Omental fat pad (tissue), 4 donors: ENCODE results near the gene GFPT1. TPM values are rescaled to one million over a fixed set of nuclear protein-coding genes. Genes with fewer than 3 reads are reported as not detected.
"Not testable (repeated sequence)": the region's sequence is repeated elsewhere in the genome, so short reads cannot be mapped to it uniquely, and the experiment has no call there.

ENCODE experiments used
- ATAC-seq: fragments of 150-250 bp; one replicate; pipeline ENCODE4 v1.9.1; 2016; ENCODE audit warnings: mild to moderate bottlenecking, moderate library complexity; ENCODE audit not compliant: low FRiP score
- DNase-seq: peaks from one replicate; pipeline ENCODE4 v3.0.0-alpha.2; 2019; ENCODE audit warnings: low spot score
- CTCF ChIP-seq, 3 donors: fragments of 450-650 bp; IDR thresholded peaks; one replicate each; pipeline ENCODE4 v1.5.1; 2016 to 2017; ENCODE audit warnings: antibody characterized with exemption in 3 of 3, mild to moderate bottlenecking in 3 of 3, moderate library complexity in 2 of 3
- total RNA-seq, 4 donors: library from RNA; depleted of rRNA; stranded (reverse); fragments of >200 nt; gene quantifications; one replicate each; pipeline ENCODE4 v1.1.0, GENCODE V29; 2016

Gene GFPT1
- total RNA-seq, 4 donors from 2014 or later: 32.9 to 105 (median 54.5) TPM

DNA sequence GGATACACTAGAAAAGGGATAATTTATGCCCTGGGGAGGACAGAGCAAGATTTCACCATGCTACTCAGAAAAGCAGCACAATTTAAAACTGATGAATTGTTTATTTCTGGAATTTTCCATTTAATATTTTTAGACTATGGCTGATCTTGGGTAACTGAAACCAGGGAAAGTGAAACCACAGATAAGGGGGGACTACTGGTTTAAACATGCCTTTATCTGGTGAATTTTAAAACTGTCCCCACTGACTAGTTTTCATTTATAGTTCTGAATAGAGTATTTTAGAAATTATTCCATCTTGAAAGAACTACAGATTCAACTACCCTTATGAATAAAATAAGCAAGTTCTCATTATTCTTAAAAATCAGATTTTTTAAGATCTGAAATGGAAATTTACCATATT lies 35.2 kb upstream of the GFPT1 start:
- DNase-seq (no peak), ATAC-seq (no peak)
- no peak for TF ChIP-seq CTCF (IDR thresholded peaks at IDR 0.05)

GRCh38 chr2:69419111-69419510 lies 32.1 kb upstream of the GFPT1 start:
- not testable (repeated sequence) for ATAC-seq, DNase-seq

DNA sequence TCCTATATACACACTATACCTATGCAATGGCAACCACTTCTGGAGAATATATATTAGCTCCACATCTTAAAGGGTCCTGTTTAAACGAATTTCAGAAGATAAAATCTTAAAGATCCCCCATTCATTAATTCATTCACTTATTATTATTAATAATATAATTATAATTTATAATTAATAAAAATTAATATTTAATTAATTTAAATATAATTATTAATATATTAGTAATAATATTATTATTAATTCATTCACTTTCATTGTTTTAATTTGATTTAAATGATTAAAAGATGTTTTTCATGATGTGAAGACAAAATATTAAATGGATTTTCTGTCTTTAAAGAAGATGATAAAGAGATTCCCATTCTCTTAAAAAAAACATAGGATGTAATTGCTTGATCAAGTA lies 29.1 kb upstream of the GFPT1 start:
- ATAC-seq (no peak), DNase-seq (no peak)
- TF ChIP-seq CTCF (IDR thresholded peaks at IDR 0.05): no peak

- DNase-seq: no peak
- no peak for ATAC-seq
- no peak for TF ChIP-seq CTCF (IDR thresholded peaks at IDR 0.05)
Measured at GRCh38 chr2:69411120-69411519, 24.1 kb upstream of the GFPT1 start.

GRCh38 chr2:69405306-69405705 lies 18.3 kb upstream of the GFPT1 start:
- TF ChIP-seq CTCF (IDR thresholded peaks at IDR 0.05): no peak
- DNase-seq (no peak), ATAC-seq (no peak)

- DNase-seq: no peak
- TF ChIP-seq CTCF (IDR thresholded peaks at IDR 0.05): no peak
Measured at GRCh38 chr2:69400121-69400520, 13.1 kb upstream of the GFPT1 start.

GRCh38 chr2:69397234-69397633 lies 10.2 kb upstream of the GFPT1 start:
- no peak for DNase-seq
- TF ChIP-seq CTCF (IDR thresholded peaks at IDR 0.05): no peak
- ATAC-seq: no peak

More at GRCh38 chr2:69400121-69400520, 13.1 kb upstream of the GFPT1 start:
- no peak for ATAC-seq

DNA sequence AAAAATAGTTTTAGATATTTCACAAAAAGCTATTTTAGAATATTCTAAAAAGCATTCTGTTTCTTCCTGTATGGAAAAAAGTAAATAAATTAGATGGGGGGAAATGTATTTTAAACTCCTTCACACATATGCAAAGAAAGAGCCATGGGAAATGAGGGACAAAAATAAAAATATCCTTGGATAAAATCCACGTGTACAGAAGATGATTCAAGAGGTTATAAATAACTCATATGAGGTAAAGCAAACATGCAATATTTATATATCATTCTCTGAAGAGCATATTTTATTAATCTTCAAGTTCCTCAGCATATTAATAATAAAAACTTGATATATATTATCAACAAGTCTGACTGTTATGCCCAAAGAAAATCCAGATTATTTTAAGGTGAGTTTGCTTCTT lies 8.8 kb upstream of the GFPT1 start:
- no peak for DNase-seq
- no peak for TF ChIP-seq CTCF (IDR thresholded peaks at IDR 0.05)
- ATAC-seq: no peak
